Measurements from ENCODE around the gene TLE4. TPM values are rescaled to one million over a fixed set of nuclear protein-coding genes. Genes with fewer than 3 reads are reported as not detected.

Gene TLE4
- total and polyA plus RNA-seq, 10 of the 15 experiments (the other 5 are each of a cell fraction or from before 2014, with no cell fraction given) = 5.3 to 53.3 (median 23.3) TPM

GRCh38 chr9:79665931-79666330 is 94.2 kb downstream of the TLE4 start (continued):
- no peak for TF ChIP-seq BCLAF1 (IDR thresholded peaks at IDR 0.05)
- TF ChIP-seq ZBED1 (IDR thresholded peaks at IDR 0.05; ENCODE audit: borderline replicate concordance) = no peak
- no peak for TF ChIP-seq SREBF2 (IDR thresholded peaks at IDR 0.05; ENCODE audit: low read length)
- no peak for TF ChIP-seq CEBPZ (IDR thresholded peaks at IDR 0.05; ENCODE audit: low read depth, low read length)
- no peak for TF ChIP-seq MEF2B (IDR thresholded peaks at IDR 0.05; ENCODE audit: partially characterized antibody, poor library complexity, severe bottlenecking)
- no peak for TF ChIP-seq RFX5 (IDR thresholded peaks at IDR 0.05; ENCODE audit: low read depth, low read length)

GRCh38 chr9:79667120-79667519 is 95.4 kb downstream of the TLE4 start:
- RAD21 ChIA-PET (ENCODE audit: unreplicated experiment) = no interaction called here
- in situ Hi-C loops (cut with MboI) (no loop called here), intact Hi-C loops (cut with micrococcal nuclease; ENCODE audit: unreplicated experiment) (no loop called here)
- 0 out of 4 replicates have a peak, but pooled peaks cover 0 to 1% of the 10 kb centered on the region in 2 experiments for H3K36me3 ChIP-seq (ENCODE audit: control insufficient read depth in 2 of 2, insufficient read depth in 2 of 2, low read length in 1 of 2)
- no peaks in the 10 kb centered on the region for H3K4me1 ChIP-seq (ENCODE audit: control insufficient read depth, insufficient read depth, low read length)
- FAIRE-seq (no peak), DNase-seq (ENCODE audit: low read depth, low spot score) (no peak), ATAC-seq (no peak)
- no peaks in the 10 kb centered on the region for H3K79me2 ChIP-seq (ENCODE audit: control insufficient read depth, insufficient read depth, low read length)
- WGBS (ENCODE audit: insufficient coverage, insufficient replicate concordance, low lambda C conversion rate, missing lambda C conversion rate) = 60% methylated on average over 3 of the region's 3 CpGs
- no peak overlapping the region for H3K27ac ChIP-seq (ENCODE audit: control insufficient read depth, insufficient read depth)
- no peaks in the 10 kb centered on the region for H4K20me1 ChIP-seq (ENCODE audit: control insufficient read depth, insufficient read depth)
- POLR2A ChIA-PET = interaction anchor here (0.6 kb wide), 1 partner anchor 61 kb away, joined by 3 read pairs; no protein-coding TSS in a partner anchor
- H3K9ac ChIP-seq (ENCODE audit: control insufficient read depth, insufficient read depth, low read length) = no peak overlapping the region
- H3K27me3 ChIP-seq (replicated peaks in 1 of 2; ENCODE audit: control insufficient read depth in 2 of 2, insufficient read depth in 2 of 2, low read length in 1 of 2) = no peaks in the 10 kb centered on the region
- no peak overlapping the region for H3K4me2 ChIP-seq (ENCODE audit: control insufficient read depth, insufficient read depth)
- no peaks in the 10 kb centered on the region for H3K9me3 ChIP-seq (replicated peaks; ENCODE audit: control insufficient read depth, insufficient read depth, low read length)
- CTCF ChIA-PET = no interaction called here
- H3K4me3 ChIP-seq = no peak overlapping the region
- BruUV-seq (replicated peaks) = no TSS peak
- no peak overlapping the region for H2AFZ ChIP-seq (ENCODE audit: control insufficient read depth, low read depth, low read length)
- SMC1A ChIA-PET (ENCODE audit: uncharacterized antibody, unreplicated experiment) = interaction anchor here (1.6 kb wide), 1 partner anchor 82 kb away, joined by 3 read pairs; no protein-coding TSS in a partner anchor
- no peak for TF ChIP-seq E2F8 (IDR thresholded peaks at IDR 0.05; ENCODE audit: low read depth, partially characterized antibody)
- TF ChIP-seq BCLAF1 (IDR thresholded peaks at IDR 0.05) = no peak
- no peak for TF ChIP-seq BRCA1 (IDR thresholded peaks at IDR 0.05; ENCODE audit: low read depth, low read length)
- no peak for TF ChIP-seq RBBP5 (conservative IDR thresholded peaks at IDR 0.05)
- TF ChIP-seq SMAD5 (IDR thresholded peaks at IDR 0.05; ENCODE audit: low read depth) = no peak
